ENCODE data around the gene ATP5PD.

DNA sequence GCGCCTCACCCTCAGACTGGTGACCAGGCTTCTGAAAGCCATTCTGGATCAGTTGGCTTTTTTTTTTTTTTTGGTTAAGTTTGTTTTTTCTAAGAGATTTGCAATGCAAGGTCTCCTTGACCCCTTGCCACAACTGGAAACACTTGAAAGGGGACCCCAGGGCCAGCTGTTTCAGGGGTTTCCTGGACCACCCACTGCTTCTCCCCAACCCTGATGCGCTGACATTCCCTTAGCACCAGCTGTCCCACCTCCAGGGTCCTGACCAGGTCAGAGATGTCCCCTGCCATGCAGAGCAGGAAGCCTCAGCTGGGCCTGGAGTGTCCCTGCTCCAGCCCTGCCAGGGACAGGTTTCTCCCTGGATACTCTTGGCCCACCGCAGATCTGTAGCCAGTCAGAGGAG, 42.4 kb downstream of the ATP5PD start:
- TF ChIP-seq CTCF (IDR thresholded peaks at IDR 0.05) (no peak), POLR2AphosphoS5 (IDR thresholded peaks at IDR 0.05) (no peak), POLR2A (IDR thresholded peaks at IDR 0.05) (no peak), EP300 (IDR thresholded peaks at IDR 0.05) (no peak)
